GM21717 (cell line): ENCODE results near the gene GPC4.

ENCODE experiments used
- ATAC-seq: cut with Tn5 transposase; IDR thresholded peaks from one replicate; pipeline ENCODE4 v1.9.1; 2021; ENCODE audit warnings: mild to moderate bottlenecking, moderate library complexity; ENCODE audit not compliant: unreplicated experiment

The GPC4 gene

GRCh38 chrX:133415276-133416105 is at the start of gene GPC4:
Gene GPC4 (minus strand): TSS chrX:133415489. CDS start chrX:133414965, 524 bp downstream.
- ATAC-seq, result no peak

DNA sequence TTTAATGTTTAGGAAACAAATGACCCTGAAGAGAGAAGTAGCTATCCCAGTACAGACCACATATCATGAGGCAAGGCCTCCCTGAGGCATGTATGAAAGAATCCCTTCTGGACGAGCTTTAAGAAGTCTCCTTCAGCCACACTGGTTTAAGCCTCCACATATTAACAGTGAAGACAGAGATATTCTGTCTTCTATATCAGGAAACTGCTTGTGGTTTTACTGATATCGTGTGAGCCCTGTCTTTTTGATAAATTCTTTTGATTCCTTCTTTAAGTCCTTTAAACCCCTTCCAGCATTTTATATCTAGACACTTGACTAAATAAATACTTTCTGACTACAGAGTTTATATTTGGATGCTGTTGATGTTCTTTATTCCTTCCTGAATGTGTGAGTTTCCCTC is 45.9 kb upstream of the GPC4 start:
- no peak for ATAC-seq

GRCh38 chrX:133454924-133455323 is 39.6 kb upstream of the GPC4 start:
- no peak for ATAC-seq

DNA sequence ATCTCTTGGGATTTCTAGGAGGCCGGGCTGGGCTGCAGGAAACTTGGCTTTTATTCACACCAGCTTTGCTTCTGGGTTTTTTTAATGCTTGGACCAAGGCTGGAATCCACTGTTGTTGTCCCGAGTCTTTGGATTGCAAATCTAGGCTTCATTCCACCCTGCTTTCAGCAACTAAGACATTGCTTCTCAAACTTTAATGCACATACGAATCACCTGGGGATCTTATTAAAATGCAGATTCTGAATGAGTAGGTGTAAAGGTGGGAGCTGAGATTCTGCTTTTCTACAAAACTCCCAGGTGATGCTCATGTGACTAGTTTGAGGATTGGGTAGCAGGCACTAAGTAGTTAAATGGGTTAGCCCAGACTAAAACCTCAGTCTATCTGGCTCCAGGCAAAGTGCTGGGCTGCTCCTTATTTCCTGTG is 39.2 kb upstream of the GPC4 start:
- ATAC-seq, result no peak

GRCh38 chrX:133448512-133449076 is 33.3 kb upstream of the GPC4 start:
- ATAC-seq, result no peak

DNA sequence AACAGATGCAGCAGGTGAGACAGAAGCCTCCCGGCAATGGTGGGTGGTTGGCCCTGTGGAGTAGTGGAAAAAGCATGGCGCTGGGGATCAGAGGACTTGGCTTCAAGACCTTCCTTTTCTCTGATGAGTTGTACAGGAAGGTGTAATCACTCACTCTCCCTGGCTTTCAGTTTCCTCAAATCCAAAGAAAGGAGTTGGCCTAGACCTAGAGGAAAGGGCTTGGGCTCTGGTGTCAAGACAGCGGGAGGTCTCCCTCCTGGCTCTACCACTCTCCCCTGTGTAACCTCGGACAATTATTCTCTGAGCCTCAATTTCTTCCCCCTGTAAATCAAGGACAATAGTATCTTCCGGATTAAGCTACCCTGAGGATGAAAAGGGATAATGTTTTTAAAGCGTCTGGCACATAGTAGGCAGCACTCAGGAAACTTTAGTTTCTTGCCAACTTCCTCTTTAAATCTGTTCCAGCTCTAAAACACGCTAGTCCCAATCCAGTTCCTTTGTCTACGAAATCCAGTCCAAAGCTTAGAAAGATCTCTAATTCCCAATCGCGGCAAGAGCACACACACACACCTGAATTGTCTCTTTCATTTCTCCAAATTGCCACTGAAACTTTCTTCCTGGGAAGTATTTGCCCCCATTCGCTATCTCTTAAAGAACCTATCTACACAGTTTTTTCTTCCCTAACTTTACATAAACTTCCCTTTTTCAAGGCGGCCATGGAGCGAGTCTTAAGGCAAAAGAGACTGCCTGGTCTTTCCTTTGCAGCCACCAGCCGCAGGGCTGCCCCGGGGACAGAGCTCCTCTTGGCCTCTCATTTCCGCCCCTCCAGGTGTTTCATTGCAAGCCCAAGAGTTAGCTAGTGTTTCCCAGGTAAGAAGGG is 29.9 kb upstream of the GPC4 start:
- no peak for ATAC-seq

DNA sequence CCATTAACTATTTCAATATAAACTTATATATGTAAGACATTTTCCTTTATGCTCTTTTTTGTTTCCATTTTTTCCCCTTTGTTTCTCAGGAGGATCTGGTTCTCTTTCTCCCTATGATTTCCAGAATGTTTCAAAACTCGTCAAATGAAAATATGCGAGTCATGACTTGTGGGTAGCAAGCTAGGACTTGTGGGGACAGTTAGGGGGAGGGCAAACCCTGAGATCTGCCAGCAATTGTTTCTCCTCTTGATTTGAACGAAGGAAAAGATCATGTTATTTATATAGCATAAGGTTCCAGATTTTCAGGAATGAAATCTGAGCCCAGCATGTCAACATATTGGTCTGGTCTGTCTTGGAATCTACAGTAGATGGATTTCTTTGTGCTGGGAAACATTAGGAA is 28.9 kb upstream of the GPC4 start:
- ATAC-seq, result no peak

DNA sequence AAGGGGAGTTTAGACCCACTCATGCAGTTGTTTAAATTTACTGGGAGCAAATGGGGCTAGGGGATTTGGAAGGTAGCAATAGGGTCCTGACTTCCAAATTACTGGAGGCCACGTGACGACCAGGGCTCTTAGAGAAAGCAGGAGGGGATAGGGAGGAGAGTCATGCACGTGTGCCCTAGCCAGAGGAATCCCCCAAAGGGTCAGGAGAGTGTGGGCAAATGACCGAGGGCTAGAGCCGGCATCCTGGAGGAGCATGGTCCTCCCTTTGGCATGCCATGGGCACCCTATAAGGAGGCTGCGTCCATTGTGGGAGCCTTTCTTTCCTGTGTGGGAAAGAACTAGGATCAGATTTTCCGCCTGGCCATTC is 25.5 kb upstream of the GPC4 start:
- ATAC-seq, result no peak

GRCh38 chrX:133440081-133440796 is 24.9 kb upstream of the GPC4 start:
- ATAC-seq, result no peak

DNA sequence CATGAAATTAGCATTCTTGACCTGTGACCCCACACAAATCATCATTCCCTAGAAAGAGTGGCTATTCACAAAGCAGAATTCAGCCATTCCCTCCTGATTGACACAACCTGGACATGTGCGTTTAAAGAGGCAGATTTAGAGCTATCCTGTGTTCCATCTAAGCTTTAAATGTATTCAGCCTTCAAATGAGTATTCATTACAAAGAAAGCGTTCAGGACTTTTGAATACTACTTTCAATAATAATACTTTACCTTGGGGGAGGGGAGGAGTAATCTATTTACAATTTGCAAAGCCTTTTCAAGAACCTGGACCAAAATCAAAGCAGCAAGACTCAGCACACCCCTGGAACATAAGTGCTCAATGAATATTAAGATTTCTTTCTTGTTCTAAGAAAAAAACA is 22.5 kb upstream of the GPC4 start:
- ATAC-seq, result no peak

GRCh38 chrX:133437356-133437755 is 22.1 kb upstream of the GPC4 start:
- ATAC-seq, result no peak

GRCh38 chrX:133435544-133436124 is 20.3 kb upstream of the GPC4 start:
- no peak for ATAC-seq

- no peak for ATAC-seq
These were observed 19.0 kb upstream of the GPC4 start for GRCh38 chrX:133434197-133434820.

DNA sequence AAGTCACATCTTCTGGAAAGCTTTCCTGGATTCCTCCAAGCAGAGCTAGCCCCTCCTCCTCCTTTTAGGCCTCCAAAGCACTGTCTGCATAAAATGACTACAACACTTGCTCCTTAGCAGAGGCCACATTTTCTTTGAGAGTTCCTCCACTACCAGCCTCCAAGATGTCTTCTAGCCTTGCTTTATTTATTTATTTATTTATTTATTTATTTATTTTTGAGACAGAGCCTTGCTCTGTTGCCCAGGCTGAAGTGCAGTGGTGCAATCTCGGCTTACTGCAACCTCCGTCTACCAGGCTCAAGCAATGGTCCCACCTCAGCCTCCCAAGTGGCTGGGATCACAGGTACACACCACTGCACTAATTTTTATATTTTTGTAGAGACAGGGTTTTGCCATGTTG is 4.6 kb upstream of the GPC4 start:
- ATAC-seq, result no peak

DNA sequence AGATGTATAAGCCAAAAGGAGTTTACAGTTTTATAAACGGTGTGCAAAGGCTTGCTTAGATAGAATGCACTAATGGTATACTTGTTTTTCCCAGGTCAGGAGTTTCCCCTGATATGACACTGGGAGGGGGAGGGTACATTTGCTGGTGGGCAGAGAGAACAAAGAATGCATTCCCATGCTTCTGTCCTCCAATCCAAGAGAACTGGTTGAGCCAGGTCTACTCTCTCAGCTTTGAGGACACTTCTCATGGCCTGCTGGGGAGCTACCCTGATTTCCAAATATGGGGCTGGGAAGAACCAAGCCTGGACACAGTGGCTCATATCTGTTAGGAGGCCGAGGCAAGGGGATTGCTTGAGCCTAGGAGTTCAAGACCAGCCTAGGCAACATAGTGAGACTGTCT is 3.3 kb upstream of the GPC4 start:
- ATAC-seq, result no peak

- ATAC-seq, result no peak
These were observed 2.1 kb upstream of the GPC4 start for GRCh38 chrX:133417364-133417763.

- no peak for ATAC-seq
These were observed 648 bp downstream of the GPC4 start for GRCh38 chrX:133414406-133415275.

DNA sequence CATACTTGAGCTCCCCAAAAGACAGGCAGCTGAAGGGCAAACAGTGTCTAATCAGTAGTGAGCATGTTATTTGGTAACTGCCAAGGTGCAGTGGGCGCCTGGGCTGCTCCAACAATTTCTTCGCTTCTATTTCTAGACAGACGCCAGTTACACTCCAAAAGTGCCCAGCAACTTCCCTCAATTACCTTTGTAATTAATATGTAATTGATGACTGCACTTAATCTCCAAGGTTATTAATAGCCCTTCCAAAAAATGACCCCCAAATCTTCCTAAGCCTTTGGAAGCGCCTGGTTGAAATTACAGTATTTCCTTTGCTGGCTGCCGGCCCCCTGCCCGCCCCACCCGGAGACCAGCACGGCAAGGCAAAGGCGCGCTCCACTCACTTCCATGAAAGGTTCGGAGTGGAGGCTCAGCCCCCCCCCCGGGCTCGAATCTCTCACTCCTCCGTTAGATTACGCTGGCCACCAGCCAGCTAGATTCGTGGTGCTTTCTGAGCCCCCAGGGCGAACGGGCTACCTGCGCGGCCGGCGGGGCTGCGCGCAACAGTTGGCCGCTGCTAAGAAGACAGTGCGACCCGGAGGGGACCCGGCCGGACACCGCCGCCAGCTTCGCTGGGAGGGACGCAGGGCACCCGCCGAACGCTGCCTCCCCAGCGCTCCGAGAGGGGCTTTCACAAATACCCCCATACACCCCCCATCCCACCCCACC is 1.9 kb downstream of the GPC4 start:
- no peak for ATAC-seq

GRCh38 chrX:133412665-133413064 is 2.6 kb downstream of the GPC4 start:
- ATAC-seq, result no peak
